Stimulated activated CD8-positive, alpha-beta memory T cell treated with anti-CD3 and anti-CD28 coated beads, Interleukin-12 subunit alpha, Interleukin-12 subunit beta, amount 100 ng/mL, for 4 hours (primary cell): ENCODE measurements around the gene RETREG3.

Experiments
- DNase-seq: peaks from one replicate; pipeline ENCODE4 v3.0.0-alpha.2; 2020; ENCODE audit warnings: low read depth

The RETREG3 gene

GRCh38 chr17:42530952-42531454 lies 78.2 kb downstream of the RETREG3 start:
- no peak for DNase-seq
